DMS153 treated with DMSO at 0.1 percent for 48 hours (cell line): ENCODE results near the gene PPP1R10.

Source experiments
- DNase-seq: peaks from one replicate; lab custom pipeline; 2025; ENCODE audit not compliant: unreplicated experiment; lab: John Stamatoyannopoulos, UW

Gene PPP1R10

DNA sequence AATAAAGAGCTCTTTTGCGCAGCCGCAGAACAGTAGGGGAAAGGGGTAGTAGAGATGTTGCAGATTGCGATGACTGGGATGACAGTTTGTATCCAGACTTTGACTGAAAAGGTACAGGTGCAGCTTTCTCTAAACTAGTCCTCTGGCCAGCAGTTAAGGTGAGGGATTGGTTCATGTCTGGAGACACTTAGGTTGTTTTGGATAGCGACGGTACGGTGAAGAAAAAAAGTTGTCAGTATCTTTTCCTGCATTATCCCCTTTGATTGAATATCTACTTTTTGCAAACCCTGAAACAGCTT lies 59.4 kb downstream of the PPP1R10 start:
- DNase-seq = no peak

DNA sequence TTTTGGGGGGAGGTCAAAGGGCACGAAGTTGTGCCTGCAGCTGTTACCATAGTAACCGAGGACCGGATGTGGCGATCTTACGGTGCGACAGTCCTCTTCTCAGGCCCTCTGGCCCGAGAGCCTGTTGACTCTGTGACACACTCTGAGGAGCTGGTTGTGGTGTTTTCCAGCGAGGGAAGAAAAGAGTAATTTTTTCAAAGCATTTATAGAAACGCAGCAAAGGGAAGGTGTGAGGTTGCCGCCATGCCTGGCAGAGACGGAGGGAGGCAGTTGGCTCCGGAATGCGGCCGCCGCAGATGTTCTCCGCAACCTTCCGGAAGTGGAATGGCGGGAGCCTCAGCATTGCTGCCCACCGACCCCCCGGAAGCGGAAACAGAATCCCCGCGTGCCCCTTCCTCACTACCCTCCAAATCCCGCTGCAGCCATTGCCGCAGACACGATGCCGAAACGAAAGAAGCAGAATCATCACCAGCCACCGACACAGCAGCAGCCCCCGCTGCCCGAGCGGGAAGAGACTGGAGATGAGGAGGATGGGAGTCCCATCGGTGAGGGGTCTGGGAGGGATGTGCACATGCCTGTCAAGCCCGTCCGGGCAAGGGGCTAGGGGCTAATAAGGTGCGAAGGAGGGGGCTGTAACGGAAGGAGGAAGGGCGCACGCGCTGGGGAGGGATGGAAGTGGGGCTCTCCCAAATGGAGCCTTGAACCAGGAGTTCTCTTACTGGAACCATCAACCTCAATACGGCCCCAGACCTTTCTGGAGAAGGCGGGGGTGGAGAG lies 59.9 kb downstream of the PPP1R10 start, which contains the start of gene PRR3:
PRR3 (plus strand) TSS at position 390 of the 777 bp plus-strand sequence; CDS start at position 440, 50 bp downstream.
- peak; percentile 89 for DNase-seq

DNA sequence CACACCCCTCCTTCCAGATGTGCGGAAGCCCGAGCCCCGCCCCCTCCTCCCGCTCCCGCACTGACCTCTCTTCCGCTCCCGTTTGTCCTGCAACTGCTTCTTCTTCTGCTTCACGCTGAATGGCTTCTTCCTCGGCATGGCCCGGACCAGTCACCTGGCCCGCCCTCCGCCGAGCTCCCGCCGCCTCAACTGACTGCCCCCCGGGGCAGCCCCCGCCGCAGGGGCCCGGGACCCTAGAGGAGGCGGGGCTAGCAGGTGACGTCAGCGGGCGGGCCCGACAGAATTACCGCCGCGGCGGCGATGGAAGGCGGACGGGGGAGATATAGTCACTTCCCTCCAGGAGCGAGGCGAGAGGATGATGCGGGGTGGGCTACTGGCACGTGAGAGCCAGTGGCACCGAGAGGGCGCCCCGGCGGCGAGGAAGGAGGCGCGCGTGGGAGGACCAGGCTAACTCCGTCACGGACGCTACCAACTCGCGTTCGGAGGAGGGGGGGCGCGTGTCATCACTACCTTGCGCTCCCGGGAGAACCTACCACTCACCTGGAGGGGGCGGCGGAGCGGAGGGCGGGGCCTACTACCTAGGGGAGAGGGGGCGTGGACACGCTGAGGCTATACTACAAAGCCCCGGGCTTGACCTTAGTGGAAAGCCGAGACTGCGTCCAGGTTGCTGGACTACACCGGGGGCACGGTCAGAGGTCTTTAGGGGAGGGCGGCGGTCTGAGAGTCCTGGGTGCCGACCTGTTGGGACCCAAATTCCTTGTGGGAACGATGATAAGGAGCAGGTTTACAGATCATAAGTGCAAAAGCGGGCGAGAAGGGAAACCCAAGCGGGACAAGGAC lies 60.8 kb downstream of the PPP1R10 start, which contains the start of gene GNL1:
GNL1 (minus strand) TSS at position 424 of the 840 bp plus-strand sequence; CDS start at position 138, 286 bp downstream.
- peak; percentile 89 for DNase-seq

DNA sequence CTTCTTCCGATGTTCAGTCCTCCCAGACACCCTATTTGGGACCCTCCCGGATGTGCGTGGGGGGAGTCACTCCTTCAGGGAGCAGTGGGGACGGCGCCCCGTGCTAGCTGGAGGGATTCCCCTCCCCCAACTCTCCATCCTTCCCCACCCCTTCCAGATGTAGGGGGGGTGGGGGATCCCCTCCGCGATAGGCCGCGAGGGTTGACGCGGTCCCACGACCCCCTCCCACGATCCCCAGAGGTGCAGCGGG lies 61.3 kb downstream of the PPP1R10 start:
- no peak for DNase-seq

DNA sequence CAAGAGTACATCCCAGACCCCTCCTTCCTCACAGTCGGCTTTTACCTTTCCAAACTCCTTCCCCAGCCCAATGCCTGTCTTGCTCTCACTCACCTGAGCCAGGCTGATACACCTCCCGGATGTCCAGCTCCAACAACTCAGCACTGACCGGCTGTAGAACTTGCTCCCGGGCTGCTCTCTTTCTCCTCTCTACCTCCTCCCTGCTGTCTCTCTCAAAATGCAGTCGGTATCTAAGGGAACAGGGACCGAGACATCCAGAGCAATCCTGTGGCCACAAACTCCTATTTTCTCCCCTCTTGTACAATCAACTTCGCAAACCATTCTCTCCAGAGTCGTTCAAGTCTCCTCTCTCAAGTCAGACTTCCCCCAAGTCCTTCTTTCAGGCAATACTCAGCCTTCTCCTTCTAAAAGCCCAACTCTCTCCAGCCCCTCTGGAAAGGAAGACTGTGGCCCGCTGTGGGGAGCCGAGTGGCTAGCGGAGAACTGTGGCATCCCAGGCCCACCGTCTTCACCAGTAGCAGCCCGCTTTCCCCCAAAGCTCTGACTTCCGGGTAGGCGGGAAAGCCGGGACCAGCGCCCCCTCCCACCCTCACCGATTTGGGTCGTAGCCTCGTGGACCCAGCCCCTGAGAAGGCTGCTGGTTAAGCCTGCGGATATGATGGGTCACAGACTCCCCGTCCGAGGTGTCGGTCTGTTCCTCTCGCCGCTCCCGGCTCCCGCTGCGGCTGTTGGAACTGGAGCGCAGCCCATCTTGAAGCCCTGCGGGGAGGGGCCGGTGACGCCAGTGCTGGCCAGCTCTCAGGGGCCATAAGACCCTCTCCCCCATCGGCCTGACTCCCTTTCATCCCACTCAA lies 61.9 kb downstream of the PPP1R10 start:
- no peak for DNase-seq

DNA sequence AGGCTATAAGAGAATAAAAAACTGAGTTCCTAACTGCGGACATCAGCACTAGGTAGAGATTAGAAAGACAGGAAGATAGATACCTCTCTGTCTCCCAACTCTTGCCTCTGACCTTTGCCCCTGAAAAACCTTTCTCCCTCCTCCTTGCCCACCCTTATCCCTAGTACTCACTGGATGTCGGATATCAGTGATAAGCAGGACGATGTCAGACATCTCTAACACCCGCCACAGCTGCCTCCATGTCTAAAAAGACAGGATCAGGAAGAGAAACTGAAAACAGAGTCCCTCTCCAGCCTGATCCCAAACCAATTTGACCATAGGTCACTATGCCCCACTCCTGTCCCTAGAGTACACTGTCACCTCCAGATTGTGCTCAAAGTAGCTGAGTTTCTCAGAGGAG lies 62.6 kb downstream of the PPP1R10 start:
- DNase-seq = no peak
